Dermis microvascular lymphatic vessel endothelial cell (primary cell): ENCODE results near the gene FARS2. TPM values are rescaled to one million over a fixed set of nuclear protein-coding genes. Genes with fewer than 3 reads are reported as not detected.

Experiments used
- DNase-seq, 2 donors: peaks; one replicate each; pipeline versions ENCODE4 v3.0.0 to v3.0.0-alpha.2; 2010; ENCODE audit warnings: low read depth in 2 of 2
- total RNA-seq: library from RNA; depleted of rRNA; stranded (reverse); fragments of >200 nt; gene quantifications from 2 replicates; pipeline ENCODE4 v1.2.1, GENCODE V29; 2014

FARS2 gene
- total RNA-seq, 1 donor from 2014 or later, result 26.8 TPM

- DNase-seq, result no peak
Observed at GRCh38 chr6:5424726-5425125, 163.4 kb downstream of the FARS2 start.

DNA sequence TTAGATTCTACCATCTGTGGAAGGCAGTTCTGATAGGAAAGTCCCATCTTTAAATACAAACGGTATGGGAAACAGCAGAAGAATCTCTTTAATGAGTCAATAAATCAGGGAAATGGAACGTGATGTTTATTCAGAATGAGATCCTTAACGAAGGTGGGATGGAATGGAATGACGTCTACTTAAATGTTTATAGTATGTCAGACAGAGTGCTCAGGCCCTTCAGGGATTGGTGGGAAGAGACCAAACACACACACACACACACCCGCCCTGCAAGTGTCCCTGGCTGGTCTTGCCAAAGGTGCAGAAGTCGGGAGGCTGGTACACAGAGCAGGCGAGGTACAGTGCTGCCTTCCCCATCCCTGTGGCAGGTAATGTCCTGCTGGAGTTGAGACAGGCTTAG lies 164.0 kb downstream of the FARS2 start:
- DNase-seq, result no peak

- DNase-seq, result no peak
Observed at GRCh38 chr6:5425797-5426196, 164.5 kb downstream of the FARS2 start.

- DNase-seq, result no peak
Observed at GRCh38 chr6:5427586-5427985, 166.3 kb downstream of the FARS2 start.

GRCh38 chr6:5433324-5433723 lies 172.0 kb downstream of the FARS2 start:
- no peak for DNase-seq

DNA sequence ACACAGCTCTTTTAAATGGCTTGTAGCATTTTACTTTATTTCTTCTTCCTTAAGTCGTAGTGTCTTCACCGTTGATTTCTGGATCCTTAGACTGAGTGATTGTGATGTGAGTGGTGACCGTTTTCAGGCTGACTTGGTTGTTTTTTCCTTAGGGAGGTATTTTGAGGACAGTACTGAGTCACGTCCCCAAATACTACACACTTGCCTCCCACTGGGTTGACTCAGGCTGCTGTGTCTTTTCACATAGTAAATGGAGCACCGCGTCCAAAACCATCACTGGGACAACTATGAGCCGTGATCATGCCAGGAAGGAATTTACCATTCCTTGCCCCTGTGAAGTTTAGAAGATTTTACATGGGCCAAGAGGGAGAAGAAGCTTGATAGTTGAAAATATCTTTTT lies 174.1 kb downstream of the FARS2 start:
- no peak for DNase-seq

DNA sequence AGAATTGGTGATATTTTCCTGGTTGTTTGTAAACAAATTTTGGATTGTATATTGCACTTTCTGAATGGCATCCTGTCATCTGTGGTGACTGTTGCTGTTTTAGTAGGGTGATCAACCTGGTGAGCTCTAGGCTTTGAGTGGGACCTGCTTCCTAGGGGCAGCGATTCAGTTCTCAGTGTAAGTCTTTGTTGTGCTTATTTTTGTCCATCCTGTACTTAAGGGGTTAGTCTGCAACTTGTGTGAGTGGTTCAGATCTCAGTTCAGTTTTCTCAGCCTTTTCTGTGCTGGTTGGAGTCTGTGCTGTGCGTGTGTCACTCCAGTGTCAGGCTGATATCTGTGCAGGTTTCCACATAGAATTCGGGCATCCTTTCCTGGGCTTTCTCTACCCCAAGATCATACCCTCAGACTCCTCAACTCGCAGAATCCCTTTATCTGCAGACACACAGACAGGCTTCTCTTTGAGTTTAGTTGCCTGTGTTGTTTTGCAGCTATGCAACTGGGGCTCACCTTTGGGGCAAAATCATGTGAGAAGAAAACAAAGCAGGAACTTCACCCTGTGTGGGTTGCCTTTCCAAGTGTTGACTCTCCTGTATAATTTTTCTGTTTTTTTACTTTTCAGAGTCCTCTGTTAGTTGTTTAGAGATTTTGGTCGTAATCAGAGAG lies 177.7 kb downstream of the FARS2 start:
- DNase-seq, result no peak

GRCh38 chr6:5439749-5440148 lies 178.4 kb downstream of the FARS2 start:
- peak in 1 of 2 donors; percentile 13 for DNase-seq

- DNase-seq, result no peak
Observed at GRCh38 chr6:5442319-5442718, 181.0 kb downstream of the FARS2 start.

DNA sequence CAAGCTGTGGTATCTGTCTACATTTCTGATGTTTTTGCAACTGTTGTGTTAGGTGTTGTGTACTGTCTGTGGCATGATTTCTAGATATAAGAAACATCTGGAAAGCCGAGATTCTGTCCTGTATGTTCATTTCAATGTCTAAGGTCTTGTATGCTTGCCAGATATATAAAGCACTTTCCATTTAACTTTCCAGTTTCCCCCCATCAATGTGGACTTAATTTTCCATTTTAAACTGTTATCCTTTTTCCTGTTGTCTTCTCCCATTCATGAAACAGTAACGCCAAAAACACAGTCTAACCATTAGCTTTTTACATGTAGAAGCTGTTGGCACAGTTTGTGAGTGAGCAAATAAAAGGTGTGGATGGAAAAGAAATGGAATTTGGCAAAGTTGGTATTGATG lies 181.6 kb downstream of the FARS2 start:
- peak; percentile 31 to 84 for DNase-seq

DNA sequence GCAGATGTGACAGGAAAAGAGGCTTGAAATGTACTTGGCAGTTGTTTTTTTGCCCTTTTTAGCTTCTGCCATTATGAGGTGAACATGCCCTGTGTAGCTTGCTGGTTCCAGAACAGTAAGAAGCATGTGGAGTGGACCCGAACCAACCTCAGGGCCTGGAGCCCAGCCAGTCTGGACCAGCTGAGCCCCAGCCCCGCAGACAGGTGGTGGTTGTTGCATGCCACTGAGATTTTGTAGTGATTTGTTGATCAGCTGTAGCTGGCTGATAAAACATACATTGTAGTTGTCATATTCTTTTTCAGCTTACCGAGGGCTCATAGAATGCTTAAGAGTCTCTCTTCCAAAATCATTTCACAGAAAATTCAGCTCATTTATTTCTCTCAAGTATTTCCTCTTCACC lies 182.2 kb downstream of the FARS2 start:
- no peak for DNase-seq

- no peak for DNase-seq
Observed at GRCh38 chr6:5446362-5447075, 185.2 kb downstream of the FARS2 start.

GRCh38 chr6:5447921-5448320 lies 186.6 kb downstream of the FARS2 start:
- DNase-seq, result no peak

DNA sequence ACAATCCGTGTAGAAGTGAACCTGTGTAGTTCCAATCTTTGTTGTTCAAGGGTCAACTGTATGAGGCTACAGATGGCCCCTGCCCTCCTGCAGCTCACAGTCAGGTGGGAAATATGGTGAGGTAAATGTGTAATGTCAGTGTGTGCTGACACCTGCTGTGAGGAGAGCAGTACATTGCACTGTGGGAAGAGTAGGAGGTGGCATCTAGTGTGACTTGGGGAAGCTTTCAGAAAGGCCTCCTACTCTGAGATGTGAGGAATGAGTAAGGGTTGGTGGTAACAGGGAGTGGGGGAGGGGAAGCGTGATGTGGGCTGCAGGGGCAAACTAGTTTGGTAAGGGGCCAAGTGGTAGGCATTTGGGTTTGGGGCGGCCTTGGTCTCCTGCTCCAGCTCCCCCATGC lies 188.8 kb downstream of the FARS2 start:
- no peak for DNase-seq

DNA sequence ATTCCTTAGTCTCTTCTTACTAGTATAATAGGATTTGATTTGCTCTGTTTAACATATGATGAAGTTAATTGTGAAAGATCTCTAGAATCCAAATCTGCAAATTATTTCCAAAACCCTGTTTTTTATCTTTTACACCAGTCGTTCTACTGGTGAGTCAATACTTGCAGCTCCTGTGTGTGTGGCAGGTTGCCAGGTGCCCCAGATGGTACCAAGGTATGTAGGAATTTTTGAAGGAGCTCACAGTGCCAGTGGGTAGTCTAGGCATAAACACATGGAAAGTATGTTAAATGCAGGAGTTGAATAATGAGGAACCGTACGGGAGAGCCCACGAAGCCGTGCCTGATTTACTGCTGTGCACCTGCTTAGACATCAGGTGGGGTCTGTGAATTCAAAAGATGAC lies 192.2 kb downstream of the FARS2 start:
- DNase-seq, result no peak

- DNase-seq, result no peak
Observed at GRCh38 chr6:5455142-5455541, 193.8 kb downstream of the FARS2 start.

GRCh38 chr6:5457041-5457440 lies 195.7 kb downstream of the FARS2 start:
- DNase-seq, result peak; percentile 56 to 87

DNA sequence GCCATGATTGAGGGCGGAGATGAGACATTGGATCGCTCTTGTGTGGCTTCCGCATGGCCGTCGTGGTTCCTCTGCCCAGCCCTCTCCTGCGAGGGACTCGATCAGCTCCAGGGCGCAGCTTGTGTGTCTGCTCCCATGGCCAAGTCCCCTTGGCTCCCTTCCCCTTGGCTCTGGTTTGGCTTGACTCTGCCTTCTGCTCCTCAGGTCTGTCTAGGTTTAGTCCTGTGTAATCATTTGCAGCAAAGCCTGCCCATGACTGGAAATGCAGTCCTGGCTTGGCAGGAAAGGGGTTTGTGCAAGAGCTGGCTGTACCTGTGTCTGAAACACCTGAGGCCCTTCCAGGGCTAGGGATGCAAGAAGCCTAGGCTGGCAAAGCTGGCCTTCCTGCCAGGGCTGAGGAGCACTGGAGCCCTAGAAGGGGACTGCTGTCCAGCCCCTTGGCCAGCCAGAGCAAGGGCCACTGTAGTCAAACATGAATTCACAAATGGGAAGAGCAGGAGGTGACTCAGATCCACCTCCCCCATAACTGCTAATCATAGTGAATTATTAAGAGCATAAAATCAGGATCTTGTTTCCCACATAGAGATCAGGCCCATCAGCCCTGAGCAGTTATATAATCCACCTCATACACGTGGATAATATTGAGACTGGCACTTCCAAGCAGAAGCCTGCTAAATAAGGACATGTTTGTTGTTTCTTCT lies 196.8 kb downstream of the FARS2 start:
- DNase-seq, result peak in 1 of 2 donors; percentile 30

GRCh38 chr6:5459346-5459745 lies 198.0 kb downstream of the FARS2 start:
- no peak for DNase-seq

DNA sequence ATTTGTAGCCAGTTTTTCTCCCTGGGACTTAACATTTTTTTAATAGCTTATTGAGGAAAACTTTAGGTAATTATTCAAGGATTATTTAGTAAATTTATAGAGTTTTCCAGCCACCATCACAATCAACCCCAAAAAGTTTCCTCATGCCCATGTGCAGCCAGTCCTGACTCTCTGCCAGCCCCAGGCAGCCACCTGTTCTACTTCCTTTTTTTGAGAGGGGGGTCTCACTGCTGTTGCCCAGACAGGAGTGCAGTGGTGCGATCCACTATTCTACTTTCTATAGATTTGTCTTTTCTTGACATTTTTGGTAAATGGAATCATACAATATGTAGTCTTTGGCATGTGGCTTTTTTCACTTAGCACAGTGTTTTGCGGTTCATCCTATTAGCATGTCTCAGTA lies 200.1 kb downstream of the FARS2 start:
- DNase-seq, result no peak

- DNase-seq, result no peak
Observed at GRCh38 chr6:5462856-5463255, 201.5 kb downstream of the FARS2 start.

- no peak for DNase-seq
Observed at GRCh38 chr6:5463690-5464089, 202.4 kb downstream of the FARS2 start.
